ENCODE measurements around the gene GPC5. TPM values are rescaled to one million over a fixed set of nuclear protein-coding genes. Genes with fewer than 3 reads are reported as not detected.
A peak's percentile ranks its signal among the peaks of the same experiment; 100 is the strongest.

The GPC5 gene
- polyA plus RNA-seq, 2 of the 4 experiments (the other 2 are of a cell fraction) = not detected

- TF ChIP-seq ATOH8 (CRISPR knock-in tag; IDR thresholded peaks at IDR 0.05; ENCODE audit: low read depth) = no peak
- no peak for TF ChIP-seq HDAC2 (IDR thresholded peaks at IDR 0.05)
- TF ChIP-seq RNF2 (IDR thresholded peaks at IDR 0.05; ENCODE audit: borderline replicate concordance, low read depth) = no peak
These were observed 503.9 kb downstream of the GPC5 start (continued) for GRCh38 chr13:91902291-91902690.

GRCh38 chr13:91904005-91904404 is 505.6 kb downstream of the GPC5 start:
- no peaks in the 10 kb centered on the region for H3K9me3 ChIP-seq
- no peak overlapping the region for H3K4me3 ChIP-seq
- no peaks in the 10 kb centered on the region for H3K4me1 ChIP-seq
- CTCF ChIA-PET = no interaction called here
- ATAC-seq (no peak), FAIRE-seq (no peak), DNase-seq (ENCODE audit: low read depth in 1 of 2, low spot score in 1 of 2) (no peak)
- no peak overlapping the region for H3K27ac ChIP-seq
- TF ChIP-seq RARB (CRISPR knock-in tag; IDR thresholded peaks at IDR 0.05) (no peak), MAZ (IDR thresholded peaks at IDR 0.05; ENCODE audit: borderline replicate concordance, low read depth, low read length) (no peak), CEBPB (IDR thresholded peaks at IDR 0.05) (no peak), PBX3 (IDR thresholded peaks at IDR 0.05) (no peak), ZNF302 (CRISPR knock-in tag; IDR thresholded peaks at IDR 0.05) (no peak), KDM5A (IDR thresholded peaks at IDR 0.05) (no peak), TFCP2L1 (CRISPR knock-in tag; IDR thresholded peaks at IDR 0.05) (no peak)
- POLR2A ChIA-PET = no interaction called here
- no peak overlapping the region for H3K4me2 ChIP-seq
- WGBS (ENCODE audit: missing lambda C conversion rate) = 4% methylated on average over 1 of the region's 1 CpG

GRCh38 chr13:91904597-91904996 is 506.2 kb downstream of the GPC5 start:
- no peak for TF ChIP-seq HOXB5 (CRISPR knock-in tag; IDR thresholded peaks at IDR 0.05)
- TF ChIP-seq ELK1 (IDR thresholded peaks at IDR 0.05; ENCODE audit: low read depth, low read length) = no peak
- no peak for TF ChIP-seq TP53 (CRISPR knock-in tag; IDR thresholded peaks at IDR 0.05)
- TF ChIP-seq GATA3 (IDR thresholded peaks at IDR 0.05; ENCODE audit: borderline replicate concordance) = no peak
- TF ChIP-seq ZC3H11A (IDR thresholded peaks at IDR 0.05) = no peak
- no peak for TF ChIP-seq USF2 (IDR thresholded peaks at IDR 0.05)
- no peak for TF ChIP-seq CEBPB (IDR thresholded peaks at IDR 0.05)
- no peak for TF ChIP-seq EP300 (IDR thresholded peaks at IDR 0.05)
- Histone ChIP-seq H3K4me2 (no peak overlapping the region), H3K27ac (no peak overlapping the region), H3K9me3 (no peaks in the 10 kb centered on the region), H3K4me3 (no peak overlapping the region), H3K4me1 (no peaks in the 10 kb centered on the region)
- DNase-seq (ENCODE audit: low read depth in 1 of 2, low spot score in 1 of 2) (no peak), FAIRE-seq (no peak), ATAC-seq (no peak)
- 0% methylated on average over 1 of the region's 1 CpG for WGBS (ENCODE audit: missing lambda C conversion rate)
- CTCF ChIA-PET = no interaction called here
- POLR2A ChIA-PET = no interaction called here

GRCh38 chr13:91907398-91907797 is 509.0 kb downstream of the GPC5 start:
- POLR2A ChIA-PET = no interaction called here

More at GRCh38 chr13:91907398-91907797, 509.0 kb downstream of the GPC5 start:
- CTCF ChIA-PET = no interaction called here
- WGBS (ENCODE audit: missing lambda C conversion rate) = 17% methylated on average over 1 of the region's 1 CpG
- ATAC-seq = no peak
- TF ChIP-seq MAFK (IDR thresholded peaks at IDR 0.05; ENCODE audit: partially characterized antibody) (peak; percentile 2), CEBPB (IDR thresholded peaks at IDR 0.05) (no peak)
- no peak for FAIRE-seq
- Histone ChIP-seq H3K9me3 (no peaks in the 10 kb centered on the region), H3K4me3 (no peak overlapping the region), H3K4me1 (no peaks in the 10 kb centered on the region), H3K27ac (no peak overlapping the region), H3K4me2 (no peak overlapping the region)
- no peak for DNase-seq (ENCODE audit: low read depth in 1 of 2, low spot score in 1 of 2)

All from A549 (cell line).